SK-N-SH (cell line): ENCODE data around the gene NKD1. TPM values are rescaled to one million over a fixed set of nuclear protein-coding genes. Genes with fewer than 3 reads are reported as not detected.

Source experiments
- CTCF ChIA-PET: fragments of 300-600, 350-600 bp; formaldehyde crosslinking; extraction: SDS; loops from one replicate; lab custom pipeline; 2021; lab: Yijun Ruan, JAX
- POLR2A ChIA-PET: fragments of 350-600 bp; sonication (Branson Sonifier 250); formaldehyde crosslinking; extraction: SDS; loops from one replicate; lab custom pipeline; 2020; ENCODE audit warnings: antibody characterized with exemption, inconsistent platforms; lab: Yijun Ruan, JAX
- DNase-seq: peaks from one replicate; pipeline ENCODE4 v3.0.0; 2012
- H2AFZ ChIP-seq: fragments of 200-600 bp; sonication (generic); 2 replicates; pipeline ENCODE4 v1.8.1; 2016; ENCODE audit warnings: antibody characterized with exemption, mild to moderate bottlenecking, low read depth
- H3F3A ChIP-seq: fragments of 200-600 bp; sonication (generic); replicated peaks from 2 replicates; pipeline ENCODE3; 2016; ENCODE audit warnings: antibody characterized with exemption, mild to moderate bottlenecking; ENCODE audit not compliant: insufficient read depth
- H3K27ac ChIP-seq, 2 experiments: fragments of 200-500 bp in 1 of 2; fragments of 200-600 bp in 1 of 2; sonication (Bioruptor generic) in 1 of 2; sonication (generic), shearing (Covaris generic) in 1 of 2; 2 replicates each; pipeline versions ENCODE4 v1.5.1 to v1.6.1; 2014 to 2016; ENCODE audit warnings: low read depth in 2 of 2, inconsistent platforms in 1 of 2, low read length in 1 of 2, mild to moderate bottlenecking in 1 of 2, mixed read lengths in 1 of 2
- H3K27me3 ChIP-seq: fragments of 200-600 bp; sonication (generic), shearing (Covaris generic); 2 replicates; pipeline ENCODE4 v1.6.1; 2016; ENCODE audit warnings: mixed run types; ENCODE audit not compliant: insufficient read depth
- H3K36me3 ChIP-seq, 2 experiments: fragments of 200-500 bp in 1 of 2; fragments of 200-600 bp in 1 of 2; sonication (Bioruptor generic) in 1 of 2; sonication (generic) in 1 of 2; replicated peaks in 1 of 2; 2 replicates each; pipeline versions ENCODE3 to v1.5.1; 2014 to 2016; ENCODE audit warnings: low read length in 1 of 2, mild to moderate bottlenecking in 1 of 2; ENCODE audit not compliant: insufficient read depth in 2 of 2, control insufficient read depth in 1 of 2
- H3K4me1 ChIP-seq, 2 experiments: fragments of 200-500 bp in 1 of 2; fragments of 200-600 bp in 1 of 2; sonication (Bioruptor generic) in 1 of 2; sonication (generic), shearing (Covaris generic) in 1 of 2; 2 replicates each; pipeline versions ENCODE4 v1.5.1 to v1.6.1; 2014 to 2016; ENCODE audit warnings: low read depth in 1 of 2, low read length in 1 of 2, mixed run types in 1 of 2; ENCODE audit not compliant: insufficient read depth in 2 of 2, control insufficient read depth in 1 of 2
- H3K4me2 ChIP-seq: fragments of 200-600 bp; sonication (generic), shearing (Covaris generic); 2 replicates; pipeline ENCODE4 v1.6.1; 2017; ENCODE audit warnings: mixed run types
- H3K4me3 ChIP-seq, 2 experiments: fragments of 200-500 bp in 1 of 2; fragments of 200-600 bp in 1 of 2; sonication (Bioruptor generic) in 1 of 2; sonication (generic), shearing (Covaris generic) in 1 of 2; 2 replicates each; pipeline versions ENCODE4 v1.5.1 to v1.8.1; 2014 to 2016; ENCODE audit warnings: low read depth in 2 of 2, inconsistent platforms in 1 of 2, low read length in 1 of 2, mild to moderate bottlenecking in 1 of 2, mixed read lengths in 1 of 2, moderate library complexity in 1 of 2
- H3K79me2 ChIP-seq: fragments of 200-600 bp; sonication (generic); 2 replicates; pipeline ENCODE4 v1.8.1; 2017; ENCODE audit warnings: mild to moderate bottlenecking; ENCODE audit not compliant: insufficient read depth
- H3K9ac ChIP-seq: fragments of 200-600 bp; sonication (generic); 2 replicates; pipeline ENCODE4 v1.6.1; 2017; ENCODE audit warnings: mixed run types
- H3K9me2 ChIP-seq: fragments of 200-600 bp; sonication (generic); 2 replicates; pipeline ENCODE4 v1.6.1; 2017; ENCODE audit warnings: mixed run types
- H3K9me3 ChIP-seq: fragments of 200-600 bp; sonication (generic); 2 replicates; pipeline ENCODE4 v1.6.1; 2017; ENCODE audit warnings: mixed run types, mild to moderate bottlenecking, moderate library complexity
- H4K20me1 ChIP-seq: fragments of 200-600 bp; sonication (generic); 2 replicates; pipeline ENCODE4 v1.6.1; 2017; ENCODE audit warnings: mild to moderate bottlenecking, mixed run types; ENCODE audit not compliant: insufficient read depth
- FOXJ3 ChIP-seq: sonication (generic); formaldehyde crosslinking; IDR thresholded peaks from 2 replicates; pipeline ENCODE4 v1.5.1; 2020; ENCODE audit warnings: mild to moderate bottlenecking, missing genetic modification reagents
- GABPA ChIP-seq: IDR thresholded peaks from 2 replicates; pipeline ENCODE4 v1.4.0; 2012; ENCODE audit warnings: low read depth, mild to moderate bottlenecking
- GATA2 ChIP-seq: sonication (generic); formaldehyde crosslinking; IDR thresholded peaks from 2 replicates; pipeline ENCODE4 v1.5.0; 2020; ENCODE audit warnings: mild to moderate bottlenecking, missing genetic modification reagents
- NRF1 ChIP-seq: IDR thresholded peaks from 2 replicates; pipeline ENCODE4 v1.6.1; 2012; ENCODE audit warnings: low read depth, mild to moderate bottlenecking, low read length
- RAD21 ChIP-seq: IDR thresholded peaks from 2 replicates; pipeline ENCODE4 v1.6.1; 2012; ENCODE audit warnings: mild to moderate bottlenecking, low read length
- RCOR1 ChIP-seq: fragments of 150-350 bp; IDR thresholded peaks from 2 replicates; pipeline ENCODE4 v1.6.1; 2017; ENCODE audit warnings: antibody characterized with exemption, low read length
- RXRA ChIP-seq: IDR thresholded peaks from 2 replicates; pipeline ENCODE4 v1.4.0; 2012; ENCODE audit warnings: low read depth, mild to moderate bottlenecking, borderline replicate concordance
- TCF12 ChIP-seq: IDR thresholded peaks from 2 replicates; pipeline ENCODE4 v1.4.0; 2012
- YY1 ChIP-seq: IDR thresholded peaks from 2 replicates; pipeline ENCODE4 v1.4.0; 2012; ENCODE audit warnings: low read depth, mild to moderate bottlenecking
- WGBS: methylation state at CpG from one replicate; pipeline ENCODE4 v1.1.6; 2017; ENCODE audit warnings: low lambda C conversion rate; 5-methylcytosine and 5-hydroxymethylcytosine counted together
- polyA plus RNA-seq, 3 experiments: library from polyadenylated mRNA; depleted of rRNA; stranded (reverse); fragments of >200 nt; gene quantifications; 2 replicates each; pipeline ENCODE4 v1.2.3, GENCODE V29; 2012

Gene NKD1
- polyA plus RNA-seq, 1 of the 3 experiments (the other 2 are of a cell fraction) = 0.02 TPM

- H3K9me2 ChIP-seq = no peaks in the 10 kb centered on the region
- no peaks in the 10 kb centered on the region for H3K36me3 ChIP-seq
- H3K4me1 ChIP-seq = peaks cover 0 to 22% of the 10 kb centered on the region in 2 experiments; a peak in 2 of 4 replicates
- no peaks in the 10 kb centered on the region for H3K27me3 ChIP-seq
- ChIA-PET POLR2A (no interaction called here), CTCF (interaction anchor here (0.6 to 3.0 kb wide), 4 partner anchors 11 to 53 kb away, joined by 3 to 10 read pairs (median 4); no protein-coding TSS in a partner anchor)
- H4K20me1 ChIP-seq = no peaks in the 10 kb centered on the region
- H3K4me3 ChIP-seq = no peak overlapping the region
- no peak overlapping the region for H2AFZ ChIP-seq
- no peak overlapping the region for H3K27ac ChIP-seq
- no peak overlapping the region for H3K9ac ChIP-seq
- no peak overlapping the region for H3K4me2 ChIP-seq
- no peaks in the 10 kb centered on the region for H3K9me3 ChIP-seq
- no peaks in the 10 kb centered on the region for H3F3A ChIP-seq
- no peak for DNase-seq
- TF ChIP-seq YY1 (no peak), RXRA (no peak), RAD21 (no peak), TCF12 (no peak), RCOR1 (no peak), NRF1 (no peak), GATA2 (CRISPR knock-in tag) (no peak)
- H3K79me2 ChIP-seq = no peaks in the 10 kb centered on the region
- WGBS = 68% methylated on average over 10 of the region's 10 CpGs
Observed at GRCh38 chr16:50611995-50612848, 64.0 kb downstream of the NKD1 start.

DNA sequence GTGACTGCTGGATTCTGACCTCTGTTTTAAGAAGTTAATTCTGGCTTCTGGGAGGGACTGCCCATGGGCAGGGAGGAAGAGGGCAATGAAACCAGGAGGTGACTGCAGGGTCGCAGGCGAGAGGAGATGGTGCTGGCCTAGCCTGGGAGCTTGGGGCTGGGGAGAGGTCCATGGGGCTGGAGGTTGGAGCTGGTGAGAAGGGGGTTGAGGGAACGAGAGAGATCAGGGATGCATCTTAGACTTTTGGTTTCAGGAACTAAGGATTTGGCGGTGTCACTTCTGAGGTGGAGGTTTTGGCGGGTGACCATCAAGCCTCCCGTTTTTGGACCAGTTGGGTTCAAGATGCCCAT lies 64.6 kb downstream of the NKD1 start:
- no peaks in the 10 kb centered on the region for H4K20me1 ChIP-seq
- no peak overlapping the region for H2AFZ ChIP-seq
- peaks cover 0 to 22% of the 10 kb centered on the region in 2 experiments; a peak in 2 of 4 replicates for H3K4me1 ChIP-seq
- no peak overlapping the region for H3K27ac ChIP-seq
- no peaks in the 10 kb centered on the region for H3K9me3 ChIP-seq
- no peak overlapping the region for H3K4me3 ChIP-seq
- H3K4me2 ChIP-seq = no peak overlapping the region
- no peaks in the 10 kb centered on the region for H3F3A ChIP-seq
- WGBS = 77% methylated on average over 6 of the region's 6 CpGs
- POLR2A ChIA-PET = no interaction called here
- no peaks in the 10 kb centered on the region for H3K79me2 ChIP-seq
- no peak for TF ChIP-seq YY1
- TF ChIP-seq, all 33 proteins: peak for 0
- Histone ChIP-seq H3K36me3 (no peaks in the 10 kb centered on the region), H3K27me3 (no peaks in the 10 kb centered on the region), H3K9me2 (no peaks in the 10 kb centered on the region), H3K9ac (no peak overlapping the region)
- CTCF ChIA-PET = interaction anchor here (0.6 to 1.9 kb wide), 2 partner anchors 52 to 193 kb away, joined by 3 to 6 read pairs; no protein-coding TSS in a partner anchor
- no peak for DNase-seq

DNA sequence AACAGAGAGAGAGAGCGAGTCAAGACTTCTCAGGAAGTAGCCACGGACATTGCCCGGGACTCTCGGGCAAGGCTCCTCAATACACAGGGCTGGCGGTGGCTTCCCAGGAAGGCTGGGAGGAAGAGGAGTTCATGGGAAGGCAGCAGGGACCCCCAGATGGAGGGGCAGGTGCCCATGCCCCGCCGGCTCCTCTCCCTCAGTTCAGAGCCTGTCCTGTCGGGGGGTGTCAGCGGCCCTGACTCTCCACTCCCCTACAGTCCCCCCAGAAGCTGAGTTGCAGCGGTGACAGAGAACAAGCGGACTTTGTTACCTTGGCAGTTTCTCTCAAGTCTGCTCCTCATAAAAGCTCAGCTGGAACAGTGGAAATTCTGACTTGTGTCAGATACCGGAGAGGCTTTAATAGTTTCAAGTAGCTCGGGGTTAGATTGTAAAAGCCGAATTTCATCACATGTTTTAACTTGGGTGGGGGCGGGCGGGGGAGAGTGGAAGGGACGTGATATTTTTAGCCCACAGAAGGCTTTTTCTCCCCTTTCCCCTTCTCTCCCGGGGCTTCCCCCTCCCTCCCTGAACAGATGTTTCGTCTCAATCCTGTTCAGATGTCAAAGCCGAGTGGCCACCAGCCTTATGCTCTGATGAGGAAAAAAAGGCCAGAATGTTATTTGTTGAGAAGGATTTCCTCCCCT lies 65.2 kb downstream of the NKD1 start:
- H3K4me1 ChIP-seq = peaks cover 0 to 22% of the 10 kb centered on the region in 2 experiments; a peak in 2 of 4 replicates
- no peaks in the 10 kb centered on the region for H4K20me1 ChIP-seq
- no peaks in the 10 kb centered on the region for H3K79me2 ChIP-seq
- no peak overlapping the region for H2AFZ ChIP-seq
- H3K27me3 ChIP-seq = no peaks in the 10 kb centered on the region
- no peaks in the 10 kb centered on the region for H3K36me3 ChIP-seq
- H3K4me3 ChIP-seq = no peak overlapping the region
- H3K9me2 ChIP-seq = no peaks in the 10 kb centered on the region
- no peaks in the 10 kb centered on the region for H3K9me3 ChIP-seq
- no peak for TF ChIP-seq GABPA
- TF ChIP-seq FOXJ3 (CRISPR knock-in tag) = no peak
- H3K9ac ChIP-seq = no peak overlapping the region
- WGBS = 70% methylated on average over 17 of the region's 20 CpGs
- no peak overlapping the region for H3K27ac ChIP-seq
- no peak overlapping the region for H3K4me2 ChIP-seq
- CTCF ChIA-PET = interaction anchor here (1.2 to 1.9 kb wide), 3 partner anchors 11 to 257 kb away, joined by 3 to 6 read pairs (median 3); no protein-coding TSS in a partner anchor
- no peaks in the 10 kb centered on the region for H3F3A ChIP-seq
- POLR2A ChIA-PET = no interaction called here
- no peak for DNase-seq
